Measurements from ENCODE around the gene IL13. TPM values are rescaled to one million over a fixed set of nuclear protein-coding genes. Genes with fewer than 3 reads are reported as not detected.

The IL13 gene
- total RNA-seq, 2 experiments from 2014 or later = not detected

DNA sequence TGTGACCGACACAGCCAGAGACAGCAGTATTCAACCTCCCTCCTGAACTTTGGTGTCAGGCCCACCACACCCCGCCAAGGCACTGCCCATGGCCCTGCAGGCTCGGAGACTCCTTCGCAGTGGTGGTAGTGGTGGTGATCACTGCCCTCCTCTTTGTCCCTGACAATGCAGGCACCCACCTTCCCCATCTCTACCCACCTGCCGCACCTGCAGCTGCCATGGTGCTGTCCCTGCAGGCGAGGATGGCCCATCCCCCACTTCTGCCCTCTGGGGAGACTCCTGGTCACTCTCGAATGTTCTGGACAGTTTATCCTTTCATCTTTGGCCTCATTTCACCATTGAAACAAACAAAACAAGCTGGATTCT lies 11.5 kb downstream of the IL13 start:
- intact Hi-C loops (cut with micrococcal nuclease; ENCODE audit: unreplicated experiment) = no loop called here
- no TSS peak for BruUV-seq (replicated peaks)
- no peaks in the 10 kb centered on the region for H3K79me2 ChIP-seq (ENCODE audit: insufficient read depth, low read depth, low read length)
- no peak for TF ChIP-seq EZH2phosphoT487 (IDR thresholded peaks at IDR 0.05; ENCODE audit: borderline replicate concordance, low read depth, low read length)
- TF ChIP-seq, protein P1, sequence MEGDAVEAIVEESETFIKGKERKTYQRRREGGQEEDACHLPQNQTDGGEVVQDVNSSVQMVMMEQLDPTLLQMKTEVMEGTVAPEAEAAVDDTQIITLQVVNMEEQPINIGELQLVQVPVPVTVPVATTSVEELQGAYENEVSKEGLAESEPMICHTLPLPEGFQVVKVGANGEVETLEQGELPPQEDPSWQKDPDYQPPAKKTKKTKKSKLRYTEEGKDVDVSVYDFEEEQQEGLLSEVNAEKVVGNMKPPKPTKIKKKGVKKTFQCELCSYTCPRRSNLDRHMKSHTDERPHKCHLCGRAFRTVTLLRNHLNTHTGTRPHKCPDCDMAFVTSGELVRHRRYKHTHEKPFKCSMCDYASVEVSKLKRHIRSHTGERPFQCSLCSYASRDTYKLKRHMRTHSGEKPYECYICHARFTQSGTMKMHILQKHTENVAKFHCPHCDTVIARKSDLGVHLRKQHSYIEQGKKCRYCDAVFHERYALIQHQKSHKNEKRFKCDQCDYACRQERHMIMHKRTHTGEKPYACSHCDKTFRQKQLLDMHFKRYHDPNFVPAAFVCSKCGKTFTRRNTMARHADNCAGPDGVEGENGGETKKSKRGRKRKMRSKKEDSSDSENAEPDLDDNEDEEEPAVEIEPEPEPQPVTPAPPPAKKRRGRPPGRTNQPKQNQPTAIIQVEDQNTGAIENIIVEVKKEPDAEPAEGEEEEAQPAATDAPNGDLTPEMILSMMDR (conservative IDR thresholded peaks at IDR 0.05; ENCODE audit: low read length) = no peak
- H2AFZ ChIP-seq (ENCODE audit: low read length) = no peak overlapping the region
- H3K4me2 ChIP-seq (ENCODE audit: low read length) = no peak overlapping the region
- H4K20me1 ChIP-seq (ENCODE audit: insufficient read depth, low read length) = no peaks in the 10 kb centered on the region
- no peaks in the 10 kb centered on the region for H3K4me1 ChIP-seq (ENCODE audit: insufficient read depth, low read length, poor library complexity, severe bottlenecking)
- DNase-seq (ENCODE audit: low spot score) = no peak
- no peak overlapping the region for H3K4me3 ChIP-seq (ENCODE audit: low read depth, low read length, poor library complexity, severe bottlenecking)
- no peaks in the 10 kb centered on the region for H3K9me3 ChIP-seq (ENCODE audit: low read length)
- no peak overlapping the region for H3K27ac ChIP-seq (ENCODE audit: low read depth, low read length, poor library complexity, severe bottlenecking)
- CTCF ChIA-PET (ENCODE audit: unreplicated experiment) = no interaction called here
- H3K9me2 ChIP-seq (ENCODE audit: insufficient read depth, low read length) = no peaks in the 10 kb centered on the region
- H3K36me3 ChIP-seq (ENCODE audit: insufficient read depth, low read length) = no peaks in the 10 kb centered on the region
- POLR2A ChIA-PET = interaction anchor here (0.6 to 1.2 kb wide), 2 partner anchors 35 to 78 kb away, joined by 3 read pairs; partner anchors contain the start of gene CCNI2

DNA sequence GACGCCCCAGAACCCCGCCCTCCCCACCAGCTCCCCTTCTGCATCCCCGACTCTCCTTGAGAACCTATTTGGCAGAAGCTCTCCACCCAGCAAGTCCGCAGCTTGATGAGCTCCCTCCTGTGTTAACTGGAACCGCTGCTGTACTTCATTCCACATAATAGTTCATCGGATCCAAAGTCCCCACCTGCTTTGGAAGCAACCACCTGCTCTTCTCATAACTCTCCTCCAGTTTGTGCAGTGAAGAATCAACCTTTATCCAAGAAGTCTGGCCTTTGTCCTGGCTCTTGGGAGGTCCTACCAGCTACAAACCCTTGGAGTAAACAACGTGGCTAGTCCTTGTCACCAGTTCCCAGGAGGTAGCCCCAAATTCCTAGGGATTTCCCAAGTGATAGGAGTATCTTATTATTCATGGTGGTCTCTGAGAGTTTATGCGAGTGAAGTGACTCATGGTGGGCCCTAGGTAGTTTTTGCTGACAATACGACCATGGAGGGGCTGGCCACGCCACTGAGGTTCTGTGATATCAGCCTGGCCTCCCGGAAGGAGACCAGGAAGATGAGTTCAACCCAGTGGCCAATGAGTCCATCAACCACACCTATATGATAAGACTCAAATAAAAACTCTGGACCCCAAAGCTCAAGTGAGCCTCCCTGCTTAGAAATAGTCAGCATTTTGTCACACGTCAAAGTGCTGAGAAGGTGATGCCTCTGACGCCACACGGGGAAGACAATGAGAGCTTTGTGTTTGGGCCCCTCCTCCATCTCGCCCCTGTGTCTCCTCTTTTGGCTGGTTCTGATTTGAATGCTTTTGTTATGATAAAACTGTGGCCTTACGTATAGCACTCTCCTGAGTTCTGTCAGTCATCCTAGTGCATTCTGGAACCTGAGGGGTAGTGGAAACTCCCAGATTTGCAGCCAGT lies 12.3 kb downstream of the IL13 start:
- no peaks in the 10 kb centered on the region for H3K79me2 ChIP-seq (ENCODE audit: insufficient read depth, low read depth, low read length)
- no peaks in the 10 kb centered on the region for H3K9me2 ChIP-seq (ENCODE audit: insufficient read depth, low read length)
- H3K4me1 ChIP-seq (ENCODE audit: insufficient read depth, low read length, poor library complexity, severe bottlenecking) = no peaks in the 10 kb centered on the region
- no peak for DNase-seq (ENCODE audit: low spot score)
- intact Hi-C loops (cut with micrococcal nuclease; ENCODE audit: unreplicated experiment) = no loop called here
- no TSS peak for BruUV-seq (replicated peaks)
- H3K9me3 ChIP-seq (ENCODE audit: low read length) = no peaks in the 10 kb centered on the region
- H4K20me1 ChIP-seq (ENCODE audit: insufficient read depth, low read length) = no peaks in the 10 kb centered on the region
- ChIA-PET POLR2A (interaction anchor here (0.6 to 1.2 kb wide), 3 partner anchors 34 to 434 kb away, joined by 3 to 4 read pairs (median 3); no protein-coding TSS in a partner anchor), CTCF (ENCODE audit: unreplicated experiment) (no interaction called here)
- no peak overlapping the region for H3K4me2 ChIP-seq (ENCODE audit: low read length)
- H3K4me3 ChIP-seq (ENCODE audit: low read depth, low read length, poor library complexity, severe bottlenecking) = no peak overlapping the region
- no peak overlapping the region for H2AFZ ChIP-seq (ENCODE audit: low read length)
- H3K27ac ChIP-seq (ENCODE audit: low read depth, low read length, poor library complexity, severe bottlenecking) = no peak overlapping the region
- H3K36me3 ChIP-seq (ENCODE audit: insufficient read depth, low read length) = no peaks in the 10 kb centered on the region
- no peak for TF ChIP-seq EZH2phosphoT487 (IDR thresholded peaks at IDR 0.05; ENCODE audit: borderline replicate concordance, low read depth, low read length)
- TF ChIP-seq, protein P1 (conservative IDR thresholded peaks at IDR 0.05; ENCODE audit: low read length) = no peak

DNA sequence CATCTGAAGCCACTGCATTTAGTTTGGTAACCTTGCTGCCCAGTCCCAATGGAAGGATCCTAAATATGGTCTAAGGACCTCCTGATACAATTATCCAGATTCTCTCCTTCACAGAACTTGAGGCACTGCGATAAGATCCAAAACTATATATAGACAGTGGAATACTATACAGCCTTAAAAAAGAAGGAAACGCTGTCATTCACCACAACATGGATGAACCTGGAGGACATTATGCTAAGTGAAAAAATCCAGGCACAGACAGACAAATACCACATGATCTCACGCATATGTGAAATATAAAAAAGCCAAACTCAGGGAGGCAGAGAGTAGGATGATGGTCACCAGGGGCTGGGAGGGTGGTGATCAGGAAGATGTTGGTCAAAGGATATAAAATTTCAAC lies 13.0 kb downstream of the IL13 start:
- Histone ChIP-seq H3K36me3 (ENCODE audit: insufficient read depth, low read length) (no peaks in the 10 kb centered on the region), H3K27ac (ENCODE audit: low read depth, low read length, poor library complexity, severe bottlenecking) (no peak overlapping the region), H3K9me3 (ENCODE audit: low read length) (no peaks in the 10 kb centered on the region), H2AFZ (ENCODE audit: low read length) (no peak overlapping the region), H3K4me1 (ENCODE audit: insufficient read depth, low read length, poor library complexity, severe bottlenecking) (no peaks in the 10 kb centered on the region), H3K4me3 (ENCODE audit: low read depth, low read length, poor library complexity, severe bottlenecking) (no peak overlapping the region), H3K9me2 (ENCODE audit: insufficient read depth, low read length) (no peaks in the 10 kb centered on the region), H4K20me1 (ENCODE audit: insufficient read depth, low read length) (no peaks in the 10 kb centered on the region), H3K79me2 (ENCODE audit: insufficient read depth, low read depth, low read length) (no peaks in the 10 kb centered on the region), H3K4me2 (ENCODE audit: low read length) (no peak overlapping the region)
- ChIA-PET POLR2A (no interaction called here), CTCF (ENCODE audit: unreplicated experiment) (no interaction called here)
- intact Hi-C loops (cut with micrococcal nuclease; ENCODE audit: unreplicated experiment) = no loop called here
- no peak for DNase-seq (ENCODE audit: low spot score)
- TF ChIP-seq EZH2phosphoT487 (IDR thresholded peaks at IDR 0.05; ENCODE audit: borderline replicate concordance, low read depth, low read length) = no peak
- TF ChIP-seq, protein P1 (conservative IDR thresholded peaks at IDR 0.05; ENCODE audit: low read length) = no peak
- BruUV-seq (replicated peaks) = no TSS peak
